Activated T-helper 1 cell treated with anti-CD3 and anti-CD28 coated beads, Interleukin-2, amount 50 U/mL, for 16 hours (primary cell): Measurements from ENCODE around the gene MRPL21.

Experiments
- DNase-seq, 2 donors: peaks; one replicate each; pipeline ENCODE4 v3.0.0-alpha.2; 2020; ENCODE audit warnings: low read depth in 1 of 2, low spot score in 1 of 2

MRPL21 gene

GRCh38 chr11:68935066-68935465 is 31.4 kb upstream of the MRPL21 start:
- no peak for DNase-seq

GRCh38 chr11:68934666-68935065 is 31.0 kb upstream of the MRPL21 start:
- DNase-seq = no peak

- no peak for DNase-seq
These were observed 30.7 kb upstream of the MRPL21 start for GRCh38 chr11:68934321-68934645.

GRCh38 chr11:68933605-68934320 is 30.1 kb upstream of the MRPL21 start:
- DNase-seq = no peak

GRCh38 chr11:68932933-68933577 is 29.4 kb upstream of the MRPL21 start:
- DNase-seq = no peak

- no peak for DNase-seq
These were observed 28.7 kb upstream of the MRPL21 start for GRCh38 chr11:68932358-68932757.

GRCh38 chr11:68931911-68932310 is 28.3 kb upstream of the MRPL21 start:
- DNase-seq = no peak

GRCh38 chr11:68930991-68931855 is 27.6 kb upstream of the MRPL21 start:
- no peak for DNase-seq

GRCh38 chr11:68929706-68930570 is 26.3 kb upstream of the MRPL21 start:
- DNase-seq = no peak

- no peak for DNase-seq
These were observed 25.5 kb upstream of the MRPL21 start for GRCh38 chr11:68929135-68929534.

GRCh38 chr11:68928136-68928880 is 24.7 kb upstream of the MRPL21 start:
- DNase-seq = no peak

- no peak for DNase-seq
These were observed 23.9 kb upstream of the MRPL21 start for GRCh38 chr11:68927280-68928135.

- no peak for DNase-seq
These were observed 22.0 kb upstream of the MRPL21 start for GRCh38 chr11:68925611-68926010.

- DNase-seq = no peak
These were observed 20.7 kb upstream of the MRPL21 start for GRCh38 chr11:68924073-68924925.

GRCh38 chr11:68923614-68924013 is 20.0 kb upstream of the MRPL21 start:
- DNase-seq = no peak

GRCh38 chr11:68916439-68916838 is 12.8 kb upstream of the MRPL21 start:
- no peak for DNase-seq

GRCh38 chr11:68914761-68915160 is 11.1 kb upstream of the MRPL21 start:
- no peak for DNase-seq

GRCh38 chr11:68913188-68913587 is 9.6 kb upstream of the MRPL21 start:
- no peak for DNase-seq

- no peak for DNase-seq
These were observed 8.6 kb upstream of the MRPL21 start for GRCh38 chr11:68912254-68912653.
